ENCODE measurements around the gene NONO.

DNA sequence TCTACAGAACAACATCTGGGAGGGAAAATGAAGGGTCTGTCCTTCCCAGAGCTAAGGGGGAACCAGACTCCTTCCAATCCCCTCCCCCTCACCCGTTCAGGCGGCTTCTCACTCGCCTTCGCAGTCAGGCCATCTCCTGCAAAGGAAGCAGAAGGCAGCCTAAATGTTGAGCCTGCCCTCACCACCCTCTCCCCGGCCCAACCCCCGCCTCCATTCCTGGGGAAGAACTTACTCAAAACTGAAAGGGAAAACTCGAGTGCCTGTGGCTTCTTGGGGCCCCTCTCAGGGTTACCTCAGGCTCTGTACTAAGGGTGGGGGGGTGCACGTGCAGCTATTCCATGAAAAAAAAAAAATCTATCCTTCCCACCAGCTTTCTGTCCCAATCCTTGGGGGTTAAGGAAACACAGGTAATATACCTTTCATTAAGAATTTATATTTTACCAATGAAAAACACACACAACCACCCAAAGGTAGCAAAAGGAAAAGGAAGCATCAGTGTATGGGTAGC lies 31.9 kb upstream of the NONO start:
- TF ChIP-seq POLR2A (IDR thresholded peaks at IDR 0.05), result no peak
- TF ChIP-seq, protein P1, sequence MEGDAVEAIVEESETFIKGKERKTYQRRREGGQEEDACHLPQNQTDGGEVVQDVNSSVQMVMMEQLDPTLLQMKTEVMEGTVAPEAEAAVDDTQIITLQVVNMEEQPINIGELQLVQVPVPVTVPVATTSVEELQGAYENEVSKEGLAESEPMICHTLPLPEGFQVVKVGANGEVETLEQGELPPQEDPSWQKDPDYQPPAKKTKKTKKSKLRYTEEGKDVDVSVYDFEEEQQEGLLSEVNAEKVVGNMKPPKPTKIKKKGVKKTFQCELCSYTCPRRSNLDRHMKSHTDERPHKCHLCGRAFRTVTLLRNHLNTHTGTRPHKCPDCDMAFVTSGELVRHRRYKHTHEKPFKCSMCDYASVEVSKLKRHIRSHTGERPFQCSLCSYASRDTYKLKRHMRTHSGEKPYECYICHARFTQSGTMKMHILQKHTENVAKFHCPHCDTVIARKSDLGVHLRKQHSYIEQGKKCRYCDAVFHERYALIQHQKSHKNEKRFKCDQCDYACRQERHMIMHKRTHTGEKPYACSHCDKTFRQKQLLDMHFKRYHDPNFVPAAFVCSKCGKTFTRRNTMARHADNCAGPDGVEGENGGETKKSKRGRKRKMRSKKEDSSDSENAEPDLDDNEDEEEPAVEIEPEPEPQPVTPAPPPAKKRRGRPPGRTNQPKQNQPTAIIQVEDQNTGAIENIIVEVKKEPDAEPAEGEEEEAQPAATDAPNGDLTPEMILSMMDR (IDR thresholded peaks at IDR 0.05), result no peak

All from thyroid gland (tissue), 4 donors.